ENCODE measurements around the gene FUT7.

FUT7 gene

GRCh38 chr9:136982232-136983051 lies 49.4 kb downstream of the FUT7 start, which contains the start of gene LCNL1:
Gene LCNL1 (plus strand): TSS chr9:136982993. CDS start chr9:136983587, 594 bp downstream.
- TF ChIP-seq RAD21 (IDR thresholded peaks at IDR 0.05; ENCODE audit: low read depth) (no peak), EP300 (IDR thresholded peaks at IDR 0.05; ENCODE audit: borderline replicate concordance) (no peak), TEAD4 (IDR thresholded peaks at IDR 0.05) (no peak), NFIC (IDR thresholded peaks at IDR 0.05) (no peak), FOXM1 (IDR thresholded peaks at IDR 0.05; ENCODE audit: borderline replicate concordance, low read depth) (no peak), MAX (IDR thresholded peaks at IDR 0.05) (no peak), YY1 (IDR thresholded peaks at IDR 0.05; ENCODE audit: low read depth) (no peak), CREB1 (IDR thresholded peaks at IDR 0.05; ENCODE audit: low read depth) (no peak), REST (IDR thresholded peaks at IDR 0.05; ENCODE audit: low read depth) (no peak), EGR1 (IDR thresholded peaks at IDR 0.05) (no peak), ZBTB7A (IDR thresholded peaks at IDR 0.05; ENCODE audit: low read depth) (no peak), USF1 (IDR thresholded peaks at IDR 0.05) (no peak), CEBPB (IDR thresholded peaks at IDR 0.05) (no peak), TAF1 (IDR thresholded peaks at IDR 0.05; ENCODE audit: low read depth) (no peak), TCF12 (IDR thresholded peaks at IDR 0.05; ENCODE audit: low read depth) (no peak)

- no peak for TF ChIP-seq ZBTB7A (IDR thresholded peaks at IDR 0.05; ENCODE audit: low read depth)
- TF ChIP-seq RAD21 (IDR thresholded peaks at IDR 0.05; ENCODE audit: low read depth), result no peak
- no peak for TF ChIP-seq TEAD4 (IDR thresholded peaks at IDR 0.05)
- TF ChIP-seq FOXM1 (IDR thresholded peaks at IDR 0.05; ENCODE audit: borderline replicate concordance, low read depth), result no peak
- no peak for TF ChIP-seq CREB1 (IDR thresholded peaks at IDR 0.05; ENCODE audit: low read depth)
- no peak for TF ChIP-seq EGR1 (IDR thresholded peaks at IDR 0.05)
- no peak for TF ChIP-seq USF1 (IDR thresholded peaks at IDR 0.05)
- no peak for TF ChIP-seq REST (IDR thresholded peaks at IDR 0.05; ENCODE audit: low read depth)
- no peak for TF ChIP-seq TAF1 (IDR thresholded peaks at IDR 0.05; ENCODE audit: low read depth)
These were observed 50.2 kb downstream of the FUT7 start for GRCh38 chr9:136981588-136982231.

GRCh38 chr9:136980669-136981478 lies 51.0 kb downstream of the FUT7 start:
- TF ChIP-seq EGR1 (IDR thresholded peaks at IDR 0.05) (no peak), CEBPB (IDR thresholded peaks at IDR 0.05) (no peak), REST (IDR thresholded peaks at IDR 0.05; ENCODE audit: low read depth) (no peak), TEAD4 (IDR thresholded peaks at IDR 0.05) (no peak), ZBTB7A (IDR thresholded peaks at IDR 0.05; ENCODE audit: low read depth) (no peak), RAD21 (IDR thresholded peaks at IDR 0.05; ENCODE audit: low read depth) (no peak), EP300 (IDR thresholded peaks at IDR 0.05; ENCODE audit: borderline replicate concordance) (no peak), NFIC (IDR thresholded peaks at IDR 0.05) (no peak), MAX (IDR thresholded peaks at IDR 0.05) (no peak), TCF12 (IDR thresholded peaks at IDR 0.05; ENCODE audit: low read depth) (no peak), USF1 (IDR thresholded peaks at IDR 0.05) (no peak), CREB1 (IDR thresholded peaks at IDR 0.05; ENCODE audit: low read depth) (no peak), YY1 (IDR thresholded peaks at IDR 0.05; ENCODE audit: low read depth) (no peak), TAF1 (IDR thresholded peaks at IDR 0.05; ENCODE audit: low read depth) (no peak), FOXM1 (IDR thresholded peaks at IDR 0.05; ENCODE audit: borderline replicate concordance, low read depth) (no peak)
